SK-N-SH (cell line): ENCODE data around the gene TMEM269.

Experiments
- CHD2 ChIP-seq: fragments of 150-350 bp; IDR thresholded peaks from 2 replicates; pipeline ENCODE4 v1.6.1; 2018; ENCODE audit warnings: low read length; ENCODE audit not compliant: partially characterized antibody
- CTCF ChIP-seq: fragments of 200-600 bp; sonication (generic); IDR thresholded peaks from 2 replicates; pipeline ENCODE4 v1.6.1; 2017; ENCODE audit warnings: antibody characterized with exemption, mild to moderate bottlenecking, moderate library complexity
- GABPA ChIP-seq: IDR thresholded peaks from 2 replicates; pipeline ENCODE4 v1.4.0; 2012; ENCODE audit warnings: low read depth, mild to moderate bottlenecking
- NFIC ChIP-seq: IDR thresholded peaks from 2 replicates; pipeline ENCODE4 v1.4.0; 2012; ENCODE audit warnings: borderline replicate concordance
- NRF1 ChIP-seq: IDR thresholded peaks from 2 replicates; pipeline ENCODE4 v1.6.1; 2012; ENCODE audit warnings: low read depth, mild to moderate bottlenecking, low read length
- RAD21 ChIP-seq: IDR thresholded peaks from 2 replicates; pipeline ENCODE4 v1.6.1; 2012; ENCODE audit warnings: mild to moderate bottlenecking, low read length
- RCOR1 ChIP-seq: fragments of 150-350 bp; IDR thresholded peaks from 2 replicates; pipeline ENCODE4 v1.6.1; 2017; ENCODE audit warnings: antibody characterized with exemption, low read length
- RXRA ChIP-seq: IDR thresholded peaks from 2 replicates; pipeline ENCODE4 v1.4.0; 2012; ENCODE audit warnings: low read depth, mild to moderate bottlenecking, borderline replicate concordance

- TF ChIP-seq NRF1, result no peak
- TF ChIP-seq CTCF, result no peak
- no peak for TF ChIP-seq NFIC
- no peak for TF ChIP-seq RXRA
- no peak for TF ChIP-seq RAD21
- TF ChIP-seq CHD2, result no peak
- TF ChIP-seq RCOR1, result no peak
- no peak for TF ChIP-seq GABPA
Measured at GRCh38 chr1:42797414-42797813, 12.6 kb downstream of the TMEM269 start.
